ENCODE results near the gene ADGRL3. TPM values are rescaled to one million over a fixed set of nuclear protein-coding genes. Genes with fewer than 3 reads are reported as not detected.

ADGRL3 gene
- polyA plus RNA-seq, 1 experiment, result 0.35 TPM

DNA sequence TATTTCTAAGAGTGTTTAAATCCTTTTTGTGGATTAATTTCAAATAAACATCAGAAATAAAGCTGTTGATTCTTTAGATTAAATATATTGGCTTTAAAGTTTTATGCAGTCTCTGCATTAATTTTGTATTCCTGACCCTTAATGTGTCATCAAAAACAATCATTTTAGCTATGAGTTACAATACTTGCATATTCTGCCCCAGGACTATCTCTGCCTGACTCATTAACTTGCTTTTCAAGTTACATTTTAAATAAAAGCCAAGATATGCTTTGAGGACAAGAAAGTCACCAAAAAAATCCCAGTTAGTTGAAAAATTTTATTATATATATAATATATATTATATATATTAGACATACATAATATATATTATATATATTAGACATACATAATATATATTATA is 208.7 kb downstream of the ADGRL3 start:
- no peak overlapping the region for H3K4me3 ChIP-seq (ENCODE audit: low read depth, low read length)
- ChIA-PET CTCF (no interaction called here), POLR2A (no interaction called here)
- no peaks in the 10 kb centered on the region for H3K27me3 ChIP-seq (ENCODE audit: control insufficient read depth, insufficient read depth, low read length)
- no peaks in the 10 kb centered on the region for H3K9me3 ChIP-seq (ENCODE audit: control insufficient read depth, insufficient read depth, low read length)
- DNase-seq (ENCODE audit: low read depth, low spot score), result no peak
- TF ChIP-seq, protein P1, sequence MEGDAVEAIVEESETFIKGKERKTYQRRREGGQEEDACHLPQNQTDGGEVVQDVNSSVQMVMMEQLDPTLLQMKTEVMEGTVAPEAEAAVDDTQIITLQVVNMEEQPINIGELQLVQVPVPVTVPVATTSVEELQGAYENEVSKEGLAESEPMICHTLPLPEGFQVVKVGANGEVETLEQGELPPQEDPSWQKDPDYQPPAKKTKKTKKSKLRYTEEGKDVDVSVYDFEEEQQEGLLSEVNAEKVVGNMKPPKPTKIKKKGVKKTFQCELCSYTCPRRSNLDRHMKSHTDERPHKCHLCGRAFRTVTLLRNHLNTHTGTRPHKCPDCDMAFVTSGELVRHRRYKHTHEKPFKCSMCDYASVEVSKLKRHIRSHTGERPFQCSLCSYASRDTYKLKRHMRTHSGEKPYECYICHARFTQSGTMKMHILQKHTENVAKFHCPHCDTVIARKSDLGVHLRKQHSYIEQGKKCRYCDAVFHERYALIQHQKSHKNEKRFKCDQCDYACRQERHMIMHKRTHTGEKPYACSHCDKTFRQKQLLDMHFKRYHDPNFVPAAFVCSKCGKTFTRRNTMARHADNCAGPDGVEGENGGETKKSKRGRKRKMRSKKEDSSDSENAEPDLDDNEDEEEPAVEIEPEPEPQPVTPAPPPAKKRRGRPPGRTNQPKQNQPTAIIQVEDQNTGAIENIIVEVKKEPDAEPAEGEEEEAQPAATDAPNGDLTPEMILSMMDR (IDR thresholded peaks at IDR 0.05; ENCODE audit: low read depth, low read length), result no peak
- H3K27ac ChIP-seq (ENCODE audit: low read depth, low read length), result no peak overlapping the region

DNA sequence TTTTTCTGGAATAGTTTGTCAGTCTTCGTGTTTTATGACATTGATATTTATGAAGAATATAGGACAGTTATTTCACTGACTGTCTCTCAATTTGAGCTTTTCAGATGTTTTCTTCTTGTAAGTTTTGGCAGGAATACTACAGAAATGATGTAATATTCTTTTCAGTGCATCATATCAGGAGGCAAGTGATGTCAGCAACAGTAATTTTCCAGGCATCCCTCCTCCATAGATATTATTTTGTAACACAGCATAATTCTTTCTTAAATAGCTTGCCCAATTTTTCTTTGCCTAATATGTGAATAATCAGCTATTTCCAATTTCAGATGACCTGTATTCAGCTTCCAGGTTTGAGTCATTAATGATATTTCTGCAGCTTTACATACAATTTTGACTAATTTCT is 211.1 kb downstream of the ADGRL3 start:
- DNase-seq (ENCODE audit: low read depth, low spot score), result no peak
- TF ChIP-seq, protein P1 (IDR thresholded peaks at IDR 0.05; ENCODE audit: low read depth, low read length), result no peak
- H3K4me3 ChIP-seq (ENCODE audit: low read depth, low read length), result no peak overlapping the region
- POLR2A ChIA-PET, result no interaction called here
- no peaks in the 10 kb centered on the region for H3K9me3 ChIP-seq (ENCODE audit: control insufficient read depth, insufficient read depth, low read length)
- H3K27ac ChIP-seq (ENCODE audit: low read depth, low read length), result no peak overlapping the region
- no peaks in the 10 kb centered on the region for H3K27me3 ChIP-seq (ENCODE audit: control insufficient read depth, insufficient read depth, low read length)
- CTCF ChIA-PET, result no interaction called here

DNA sequence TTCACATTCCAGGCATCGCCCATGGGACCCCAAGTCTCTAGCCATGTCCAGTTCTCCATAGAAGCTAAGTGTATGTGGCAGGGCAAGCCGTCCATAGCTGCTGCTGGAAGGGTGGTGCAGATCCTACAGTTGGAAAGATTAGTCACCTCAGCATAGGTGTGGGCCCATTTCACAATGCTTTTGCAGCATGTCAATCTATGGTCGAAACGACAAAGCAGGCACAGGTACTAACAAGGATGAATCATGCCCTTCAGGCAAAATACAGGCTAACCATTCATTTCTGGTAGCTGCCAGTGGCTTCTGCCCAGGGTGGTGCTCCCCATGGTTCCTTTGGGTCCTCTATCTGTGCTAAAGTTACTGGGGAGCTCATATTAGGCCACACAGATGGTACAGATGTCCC is 225.2 kb downstream of the ADGRL3 start:
- H3K27ac ChIP-seq (ENCODE audit: low read depth, low read length), result no peak overlapping the region
- H3K9me3 ChIP-seq (ENCODE audit: control insufficient read depth, insufficient read depth, low read length), result no peaks in the 10 kb centered on the region; the same call in 1 of the 2 replicates
- no peaks in the 10 kb centered on the region for H3K27me3 ChIP-seq (ENCODE audit: control insufficient read depth, insufficient read depth, low read length)
- ChIA-PET POLR2A (no interaction called here), CTCF (no interaction called here)
- DNase-seq (ENCODE audit: low read depth, low spot score), result no peak
- TF ChIP-seq, protein P1 (IDR thresholded peaks at IDR 0.05; ENCODE audit: low read depth, low read length), result no peak
- no peak overlapping the region for H3K4me3 ChIP-seq (ENCODE audit: low read depth, low read length)

DNA sequence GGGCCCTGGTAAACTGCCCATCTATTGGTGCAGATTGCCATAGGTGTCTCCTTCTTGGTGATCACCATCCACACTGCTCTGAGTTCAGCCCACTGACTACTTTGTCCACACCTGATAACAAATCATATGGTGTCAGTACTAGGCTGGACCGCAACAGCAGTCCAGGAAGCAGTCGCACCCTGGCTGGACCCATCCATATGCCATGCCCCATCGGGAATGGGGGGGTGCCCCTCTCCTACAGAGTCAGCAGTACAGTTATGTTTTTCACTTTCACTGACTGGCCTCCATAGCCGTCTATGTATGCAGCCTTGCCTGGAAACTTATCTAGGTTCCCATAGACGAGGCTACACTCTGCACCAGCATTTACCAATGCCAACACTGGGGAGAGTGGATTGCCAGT is 226.1 kb downstream of the ADGRL3 start:
- Histone ChIP-seq H3K27ac (ENCODE audit: low read depth, low read length) (no peak overlapping the region), H3K27me3 (ENCODE audit: control insufficient read depth, insufficient read depth, low read length) (no peaks in the 10 kb centered on the region), H3K9me3 (ENCODE audit: control insufficient read depth, insufficient read depth, low read length) (no peaks in the 10 kb centered on the region), H3K4me3 (ENCODE audit: low read depth, low read length) (no peak overlapping the region)
- TF ChIP-seq, protein P1 (IDR thresholded peaks at IDR 0.05; ENCODE audit: low read depth, low read length), result no peak
- POLR2A ChIA-PET, result no interaction called here
- CTCF ChIA-PET, result no interaction called here
- no peak for DNase-seq (ENCODE audit: low read depth, low spot score)

DNA sequence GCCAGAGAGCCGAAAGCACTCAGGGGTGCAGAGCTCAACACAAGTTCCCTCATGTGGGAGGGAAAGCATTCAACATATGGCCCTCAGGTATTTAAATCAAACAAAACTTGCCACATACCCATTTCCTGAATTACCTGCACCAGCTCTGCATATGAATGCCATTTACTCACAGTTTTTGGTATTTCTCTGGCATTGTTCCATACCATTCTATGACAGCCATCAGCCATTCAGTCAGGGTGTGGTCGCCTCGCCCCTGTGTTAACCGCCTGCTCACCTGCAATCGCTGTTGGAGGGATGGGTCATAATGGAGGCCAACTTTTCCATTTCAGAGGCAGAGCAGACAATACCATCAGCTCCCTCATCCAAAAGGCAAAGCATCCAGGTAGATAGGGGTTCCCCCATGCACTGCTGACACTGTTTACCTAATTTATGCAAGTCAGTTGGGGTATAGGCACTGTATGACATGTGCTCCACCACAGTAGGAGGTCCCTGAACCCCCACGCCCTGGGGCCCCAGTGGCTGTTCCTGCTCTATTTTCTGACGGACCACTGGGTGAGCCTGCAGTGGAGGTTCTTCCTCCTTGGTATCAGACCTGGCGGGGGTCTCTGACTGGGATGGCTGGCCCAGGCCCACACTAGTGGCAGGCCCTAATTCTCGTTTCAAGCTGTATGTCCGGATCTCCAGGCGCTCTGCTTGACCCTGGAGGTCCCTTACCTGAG is 227.1 kb downstream of the ADGRL3 start:
- TF ChIP-seq, protein P1 (IDR thresholded peaks at IDR 0.05; ENCODE audit: low read depth, low read length), result no peak
- ChIA-PET CTCF (no interaction called here), POLR2A (no interaction called here)
- no peak for DNase-seq (ENCODE audit: low read depth, low spot score)
- Histone ChIP-seq H3K27me3 (ENCODE audit: control insufficient read depth, insufficient read depth, low read length) (no peaks in the 10 kb centered on the region), H3K4me3 (ENCODE audit: low read depth, low read length) (no peak overlapping the region), H3K9me3 (ENCODE audit: control insufficient read depth, insufficient read depth, low read length) (no peaks in the 10 kb centered on the region), H3K27ac (ENCODE audit: low read depth, low read length) (no peak overlapping the region)
